Right lobe of liver (tissue), 6 donors: Measurements from ENCODE around the gene KCNQ1OT1. TPM values are rescaled to one million over a fixed set of nuclear protein-coding genes. Genes with fewer than 3 reads are reported as not detected.

Source experiments
- ATAC-seq, 4 donors: fragments of 200-7000 bp; cut with Tn5 transposase; one replicate each; pipeline ENCODE4 v1.9.1; 2020; ENCODE audit warnings: mild to moderate bottlenecking in 4 of 4, moderate library complexity in 4 of 4
- DNase-seq, 3 donors: peaks; one replicate each; pipeline ENCODE4 v3.0.0-alpha.2; 2020
- H3K27ac ChIP-seq, 3 donors: fragments of 200-600 bp; one replicate each; pipeline ENCODE4 v1.8.0; 2022
- H3K27me3 ChIP-seq, 2 donors: fragments of 200-600 bp; one replicate each; pipeline ENCODE4 v1.8.0; 2022
- H3K36me3 ChIP-seq, 4 donors: fragments of 200-600 bp; sonication (generic) in 1 of 4; one replicate each; pipeline versions ENCODE4 v1.5.1 to v1.8.0; 2017 to 2022; ENCODE audit warnings: control low read depth in 1 of 4
- H3K4me1 ChIP-seq, 4 donors: fragments of 200-600 bp; sonication (generic) in 1 of 4; one replicate each; pipeline versions ENCODE4 v1.5.1 to v1.8.0; 2017 to 2022; ENCODE audit warnings: control low read depth in 1 of 4
- H3K4me3 ChIP-seq, 3 donors: fragments of 200-600 bp; one replicate each; pipeline ENCODE4 v1.8.0; 2022
- H3K9me3 ChIP-seq, 4 donors: fragments of 200-600 bp; sonication (generic) in 1 of 4; one replicate each; pipeline versions ENCODE4 v1.5.1 to v1.8.0; 2017 to 2022; ENCODE audit warnings: control low read depth in 1 of 4
- CTCF ChIP-seq, 4 donors: fragments of 200-600 bp in 3 of 4; fragments of 450-650 bp in 1 of 4; IDR thresholded peaks; one replicate each; pipeline versions ENCODE4 v1.5.1 to v1.8.0; 2016 to 2022; ENCODE audit warnings: antibody characterized with exemption in 4 of 4, mild to moderate bottlenecking in 2 of 4
- POLR2A ChIP-seq: fragments of 450-650 bp; IDR thresholded peaks from one replicate; pipeline ENCODE4 v1.6.1; 2017; ENCODE audit warnings: antibody characterized with exemption, mild to moderate bottlenecking
- WGBS: methylation state at CpG from one replicate; pipeline ENCODE4 v1.1.6; 2018; ENCODE audit warnings: low coverage, low lambda C conversion rate; ENCODE audit not compliant: insufficient coverage; ENCODE audit errors: missing lambda C conversion rate; 5-methylcytosine and 5-hydroxymethylcytosine counted together
- intact Hi-C, 2 donors: fragments of 100-400 bp; cut with DNase I; formaldehyde crosslinking; loops; one replicate each; pipeline versions ENCODE4 v1.11.2 to v1.14.1; 2022
- total RNA-seq, 6 experiments: library from RNA; depleted of rRNA in 2 of 6; stranded (reverse); fragments of >200 nt in 2 of 6; fragmentation: NEBNext Ultra II Directional in 3 of 6; extraction: Animal tissue kit (Norgen Biotek cat#: 25700) in 3 of 6; gene quantifications; one replicate each; pipeline versions ENCODE4 v1.1.0 to v1.2.4, GENCODE V29; 2016 to 2023
- donor health status: DM: no; HTN: yes; CAD: no.
- donor health status: DM: no; HTN: no; CAD: no.
- donor health status: DM: no; HTN: no; CAD: no.
- donor health status: DM: no; HTN: yes; CAD: no.
- donor health status: DM: no; HTN: yes; CAD: no.

Gene KCNQ1OT1
- total RNA-seq, 6 experiments from 2014 or later = 0.37 to 1.7 (median 0.60) TPM

GRCh38 chr11:2590131-2590964, 109.4 kb downstream of the KCNQ1OT1 start:
- no peaks in the 10 kb centered on the region for H3K27me3 ChIP-seq
- DNase-seq (peak in 1 of 3 donors; percentile 15), ATAC-seq (no peak)
- H3K36me3 ChIP-seq = no peaks in the 10 kb centered on the region
- TF ChIP-seq POLR2A (no peak), CTCF (IDR thresholded peaks at IDR 0.05) (no peak)
- WGBS = no CpG with 5 or more reads among the region's 13 CpGs
- no peaks in the 10 kb centered on the region for H3K9me3 ChIP-seq
- intact Hi-C loops = no loop called here
- H3K27ac ChIP-seq = no peak overlapping the region
- no peaks in the 10 kb centered on the region for H3K4me1 ChIP-seq
- no peak overlapping the region for H3K4me3 ChIP-seq

DNA sequence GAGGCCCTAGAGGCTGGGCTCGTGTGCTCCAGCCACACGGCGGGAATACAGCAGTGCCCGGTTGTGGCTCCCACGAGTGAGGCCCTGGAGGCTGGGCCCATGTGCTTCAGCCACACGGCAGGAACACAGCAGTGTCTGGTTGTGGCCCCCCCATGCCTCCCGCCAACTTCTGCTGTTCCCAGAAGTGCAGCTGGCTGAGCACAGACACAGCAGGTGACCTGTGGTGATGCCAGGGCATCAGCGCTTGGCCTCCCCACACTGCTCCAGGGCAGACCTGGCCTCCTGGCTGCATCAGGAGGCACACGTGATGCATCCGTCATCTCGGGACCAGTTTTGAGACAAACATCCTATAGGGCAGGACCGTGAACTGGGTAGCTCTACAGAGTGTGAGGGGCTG, 110.3 kb downstream of the KCNQ1OT1 start:
- no peak overlapping the region for H3K27ac ChIP-seq
- no peak for ATAC-seq
- no peak for TF ChIP-seq POLR2A
- TF ChIP-seq CTCF (IDR thresholded peaks at IDR 0.05) = no peak
- H3K9me3 ChIP-seq = no peaks in the 10 kb centered on the region
- no CpG with 5 or more reads among the region's 12 CpGs for WGBS
- no peaks in the 10 kb centered on the region for H3K36me3 ChIP-seq
- H3K4me1 ChIP-seq = no peaks in the 10 kb centered on the region
- no peak overlapping the region for H3K4me3 ChIP-seq
- no peaks in the 10 kb centered on the region for H3K27me3 ChIP-seq
- intact Hi-C loops = no loop called here
- DNase-seq = peak in 1 of 3 donors; percentile 42

DNA sequence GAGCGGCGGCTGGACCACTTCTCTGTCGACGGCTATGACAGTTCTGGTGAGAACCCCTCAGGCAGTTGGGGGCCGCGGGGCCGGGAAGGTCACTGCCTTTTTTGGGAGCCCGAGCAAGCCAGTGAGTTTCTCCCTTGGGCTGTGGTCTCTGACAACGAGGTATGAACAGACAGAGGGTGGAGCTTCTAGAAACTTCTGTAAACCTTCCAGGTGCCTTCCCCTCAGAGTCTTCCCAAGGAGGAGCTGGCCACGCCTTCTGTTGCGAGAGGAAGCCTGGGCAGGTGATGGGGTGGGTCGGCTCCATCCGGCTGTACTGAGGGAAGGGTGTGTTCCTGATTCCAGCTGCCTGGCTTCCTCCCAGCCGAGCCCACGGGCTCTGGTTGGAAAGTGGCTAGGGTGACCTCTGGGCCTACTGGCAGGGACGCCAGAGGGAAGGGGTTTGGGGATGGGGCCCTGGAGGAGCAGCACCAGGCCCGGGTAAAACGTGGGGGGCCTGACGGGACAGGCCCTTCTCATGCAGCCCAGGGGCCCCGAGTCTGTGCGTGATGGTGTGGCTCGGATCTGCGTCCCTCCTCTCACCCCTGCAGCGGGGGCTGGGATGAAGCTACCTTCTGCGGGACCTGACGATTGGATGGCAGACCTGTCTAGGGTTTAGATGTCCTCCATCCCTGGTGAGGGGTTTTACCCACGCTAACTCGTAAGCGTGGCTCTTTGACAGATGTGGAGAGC, 110.8 kb downstream of the KCNQ1OT1 start:
- intact Hi-C loops = no loop called here
- WGBS = no CpG with 5 or more reads among the region's 29 CpGs
- Histone ChIP-seq H3K9me3 (no peaks in the 10 kb centered on the region), H3K27ac (no peak overlapping the region), H3K27me3 (no peaks in the 10 kb centered on the region), H3K36me3 (no peaks in the 10 kb centered on the region), H3K4me3 (no peak overlapping the region), H3K4me1 (no peaks in the 10 kb centered on the region)
- no peak for TF ChIP-seq POLR2A
- TF ChIP-seq CTCF (IDR thresholded peaks at IDR 0.05) = no peak
- ATAC-seq (no peak), DNase-seq (peak in 1 of 3 donors; percentile 44)

- Histone ChIP-seq H3K9me3 (no peaks in the 10 kb centered on the region), H3K4me3 (no peak overlapping the region), H3K27me3 (no peaks in the 10 kb centered on the region), H3K27ac (no peak overlapping the region), H3K4me1 (no peaks in the 10 kb centered on the region), H3K36me3 (no peaks in the 10 kb centered on the region)
- DNase-seq (peak in 1 of 3 donors; percentile 45), ATAC-seq (no peak)
- intact Hi-C loops = no loop called here
- WGBS = 81% methylated on average over 11 of the region's 25 CpGs
- no peak for TF ChIP-seq POLR2A
- TF ChIP-seq CTCF (IDR thresholded peaks at IDR 0.05) = no peak
Observed at GRCh38 chr11:2587976-2588748, 111.6 kb downstream of the KCNQ1OT1 start.
